Panc1 (cell line): ENCODE measurements around the gene ALKBH6. TPM values are rescaled to one million over a fixed set of nuclear protein-coding genes. Genes with fewer than 3 reads are reported as not detected.

Source experiments
- ATAC-seq: fragments of 200-7000 bp; cut with Tn5 transposase; 2 replicates; pipeline ENCODE4 v1.9.1; 2020; ENCODE audit warnings: mild to moderate bottlenecking, moderate library complexity
- BruUV-seq: library from RNA; stranded (reverse); fragments of 400-500 nt; replicated peaks from 2 replicates; lab custom pipeline; 2021; lab: Mats Ljungman, UMichigan
- CTCF ChIA-PET: fragments of 300-600 bp; sonication (Branson Sonifier 250); formaldehyde crosslinking; loops from one replicate; lab custom pipeline; 2022; ENCODE audit warnings: antibody characterized with exemption; lab: Charles Lee
- POLR2A ChIA-PET: fragments of 300-600 bp; sonication (Branson Sonifier 250); formaldehyde crosslinking; loops from one replicate; lab custom pipeline; 2022; ENCODE audit warnings: antibody characterized with exemption; lab: Charles Lee
- DNase-seq: peaks from one replicate; pipeline ENCODE4 v3.0.0-alpha.2; 2010; ENCODE audit warnings: low read depth, low spot score
- H3K27ac ChIP-seq: 2 replicates; pipeline ENCODE4 v1.5.1; 2011; ENCODE audit warnings: mild to moderate bottlenecking, low read length, inconsistent platforms
- H3K27me3 ChIP-seq: fragments of 200-500 bp; sonication (Bioruptor generic); 2 replicates; pipeline ENCODE4 v1.6.0; 2014; ENCODE audit warnings: low read length, inconsistent platforms; ENCODE audit not compliant: control insufficient read depth, insufficient read depth
- H3K36me3 ChIP-seq: fragments of 200-500 bp; sonication (Bioruptor generic); 2 replicates; pipeline ENCODE4 v1.5.1; 2014; ENCODE audit warnings: inconsistent platforms, mild to moderate bottlenecking, low read length, moderate library complexity; ENCODE audit not compliant: control insufficient read depth, insufficient read depth
- H3K4me1 ChIP-seq: 2 replicates; pipeline ENCODE4 v1.5.1; 2011; ENCODE audit warnings: inconsistent platforms, mild to moderate bottlenecking, low read length, moderate library complexity; ENCODE audit not compliant: control insufficient read depth, insufficient read depth
- H3K4me3 ChIP-seq, 2 experiments: 2 replicates each; pipeline ENCODE4 v1.5.1; 2011 to 2012; ENCODE audit warnings: low read depth in 2 of 2, low read length in 2 of 2, mild to moderate bottlenecking in 2 of 2, inconsistent platforms in 1 of 2, moderate library complexity in 1 of 2
- H3K9me3 ChIP-seq: fragments of 200-500 bp; sonication (Bioruptor generic); 2 replicates; pipeline ENCODE4 v1.5.1; 2014; ENCODE audit warnings: low read depth, mild to moderate bottlenecking, inconsistent platforms, low read length, moderate library complexity; ENCODE audit not compliant: control insufficient read depth, insufficient read depth
- POLR2AphosphoS5 ChIP-seq: IDR thresholded peaks from 2 replicates; pipeline ENCODE4 v1.6.1; 2012; ENCODE audit warnings: mild to moderate bottlenecking, low read depth, low read length, moderate library complexity
- SIN3A ChIP-seq: IDR thresholded peaks from 2 replicates; pipeline ENCODE4 v1.6.1; 2012; ENCODE audit warnings: low read depth, mild to moderate bottlenecking, low read length, moderate library complexity, borderline replicate concordance; ENCODE audit not compliant: insufficient read depth
- TCF7L2 ChIP-seq: IDR thresholded peaks from 2 replicates; pipeline ENCODE4 v1.6.1; 2011; ENCODE audit warnings: mild to moderate bottlenecking, low read depth, low read length, inconsistent platforms
- in situ Hi-C: cut with HindIII; loops from 2 replicates; pipeline ENCODE4 v1.10.0; 2016; ENCODE audit warnings: low sequenced_read_pairs, low pct_unique_long_range_greater_than_20kb
- intact Hi-C: fragments of 100-400 bp; cut with micrococcal nuclease; formaldehyde crosslinking; loops from one replicate; pipeline ENCODE4 v1.10.0; 2022; ENCODE audit not compliant: unreplicated experiment
- total RNA-seq: library from RNA; stranded (reverse); gene quantifications from one replicate; pipeline ENCODE4 v1.2.1, GENCODE V29; 2021; ENCODE audit not compliant: unreplicated experiment
- TF ChIP-seq, protein P1 (sequence below): fragments of 450-650 bp; IDR thresholded peaks from 2 replicates; pipeline ENCODE4 v1.5.1; 2017; ENCODE audit warnings: mild to moderate bottlenecking
- TF ChIP-seq, protein P2 (sequence below), 2 experiments: IDR thresholded peaks; 2 replicates each; pipeline ENCODE4 v1.6.1; 2011 to 2012; ENCODE audit warnings: low read depth in 2 of 2, control low read depth in 1 of 2, low read length in 1 of 2, mild to moderate bottlenecking in 1 of 2, moderate library complexity in 1 of 2; ENCODE audit not compliant: insufficient read depth in 1 of 2

The ALKBH6 gene
- total RNA-seq, 1 experiment from 2014 or later: 44.8 TPM

DNA sequence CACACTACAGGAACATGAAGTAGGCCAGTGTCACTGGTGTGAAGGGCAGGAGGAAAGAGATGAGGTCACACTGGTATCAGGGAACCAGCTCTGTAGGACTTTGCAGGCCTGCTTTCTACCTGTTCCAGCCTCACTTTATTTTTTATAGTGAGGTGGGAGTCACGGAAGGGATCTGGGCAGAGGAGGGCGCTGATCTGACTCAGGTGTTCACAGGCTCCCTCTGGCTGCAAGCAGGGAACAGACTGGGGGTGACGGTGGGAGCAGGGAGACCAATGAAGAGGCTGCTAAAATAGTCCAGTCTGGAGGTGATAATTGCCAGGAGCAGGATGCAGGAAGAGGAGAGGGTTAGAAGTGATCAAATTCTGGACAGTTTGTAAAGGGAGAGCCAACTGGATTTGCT lies 37.2 kb upstream of the ALKBH6 start:
- ChIA-PET CTCF (no interaction called here), POLR2A (no interaction called here)
- in situ Hi-C loops: no loop called here
- Histone ChIP-seq H3K4me3 (no peak overlapping the region), H3K9me3 (no peaks in the 10 kb centered on the region), H3K4me1 (peaks cover under 1% of the 10 kb centered on the region), H3K27me3 (no peaks in the 10 kb centered on the region), H3K27ac (no peak overlapping the region), H3K36me3 (no peaks in the 10 kb centered on the region)
- intact Hi-C loops: no loop called here
- no peak for ATAC-seq
- no peak for DNase-seq
- BruUV-seq: no TSS peak
- no peak for TF ChIP-seq SIN3A
- TF ChIP-seq, protein P1, sequence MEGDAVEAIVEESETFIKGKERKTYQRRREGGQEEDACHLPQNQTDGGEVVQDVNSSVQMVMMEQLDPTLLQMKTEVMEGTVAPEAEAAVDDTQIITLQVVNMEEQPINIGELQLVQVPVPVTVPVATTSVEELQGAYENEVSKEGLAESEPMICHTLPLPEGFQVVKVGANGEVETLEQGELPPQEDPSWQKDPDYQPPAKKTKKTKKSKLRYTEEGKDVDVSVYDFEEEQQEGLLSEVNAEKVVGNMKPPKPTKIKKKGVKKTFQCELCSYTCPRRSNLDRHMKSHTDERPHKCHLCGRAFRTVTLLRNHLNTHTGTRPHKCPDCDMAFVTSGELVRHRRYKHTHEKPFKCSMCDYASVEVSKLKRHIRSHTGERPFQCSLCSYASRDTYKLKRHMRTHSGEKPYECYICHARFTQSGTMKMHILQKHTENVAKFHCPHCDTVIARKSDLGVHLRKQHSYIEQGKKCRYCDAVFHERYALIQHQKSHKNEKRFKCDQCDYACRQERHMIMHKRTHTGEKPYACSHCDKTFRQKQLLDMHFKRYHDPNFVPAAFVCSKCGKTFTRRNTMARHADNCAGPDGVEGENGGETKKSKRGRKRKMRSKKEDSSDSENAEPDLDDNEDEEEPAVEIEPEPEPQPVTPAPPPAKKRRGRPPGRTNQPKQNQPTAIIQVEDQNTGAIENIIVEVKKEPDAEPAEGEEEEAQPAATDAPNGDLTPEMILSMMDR: peak; percentile 78

DNA sequence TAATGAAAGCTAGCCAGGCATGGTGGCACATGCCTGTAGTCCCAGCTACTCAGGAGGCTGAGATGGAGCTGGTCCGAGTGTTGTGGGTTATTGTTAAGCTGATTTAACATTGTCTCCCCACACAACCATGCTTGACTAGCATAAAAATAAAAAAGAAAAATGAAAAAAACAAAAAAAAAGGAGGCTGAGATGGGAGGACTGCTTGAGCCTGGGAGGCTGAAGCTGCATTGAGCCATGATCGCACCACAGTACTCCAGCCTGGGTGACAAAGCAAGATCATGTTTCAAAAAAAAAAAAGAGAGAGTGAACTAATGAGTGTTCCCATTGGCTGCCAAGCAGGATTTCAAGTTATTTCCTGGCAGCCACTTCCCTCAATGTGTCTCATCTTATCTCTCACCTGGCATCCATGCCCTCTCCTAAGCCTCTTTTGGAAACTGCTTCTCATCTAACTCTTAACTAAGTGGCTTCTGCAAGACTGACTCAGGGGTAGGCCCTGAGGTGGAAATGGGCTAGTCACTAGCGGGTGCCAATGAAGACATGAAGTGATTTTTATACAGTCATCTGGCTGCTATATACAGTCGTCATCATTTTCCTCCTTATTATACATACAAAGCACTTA lies 35.2 kb upstream of the ALKBH6 start:
- no TSS peak for BruUV-seq
- Histone ChIP-seq H3K4me1 (no peaks in the 10 kb centered on the region), H3K4me3 (no peak overlapping the region), H3K27me3 (no peaks in the 10 kb centered on the region), H3K36me3 (no peaks in the 10 kb centered on the region), H3K27ac (no peak overlapping the region), H3K9me3 (no peaks in the 10 kb centered on the region)
- CTCF ChIA-PET: interaction anchor here (0.6 kb wide), 1 partner anchor 255 kb away, joined by 4 read pairs; no protein-coding TSS in a partner anchor
- in situ Hi-C loops (no loop called here), intact Hi-C loops (no loop called here)
- TF ChIP-seq SIN3A (no peak), POLR2AphosphoS5 (no peak), TCF7L2 (no peak)
- TF ChIP-seq, protein P2, sequence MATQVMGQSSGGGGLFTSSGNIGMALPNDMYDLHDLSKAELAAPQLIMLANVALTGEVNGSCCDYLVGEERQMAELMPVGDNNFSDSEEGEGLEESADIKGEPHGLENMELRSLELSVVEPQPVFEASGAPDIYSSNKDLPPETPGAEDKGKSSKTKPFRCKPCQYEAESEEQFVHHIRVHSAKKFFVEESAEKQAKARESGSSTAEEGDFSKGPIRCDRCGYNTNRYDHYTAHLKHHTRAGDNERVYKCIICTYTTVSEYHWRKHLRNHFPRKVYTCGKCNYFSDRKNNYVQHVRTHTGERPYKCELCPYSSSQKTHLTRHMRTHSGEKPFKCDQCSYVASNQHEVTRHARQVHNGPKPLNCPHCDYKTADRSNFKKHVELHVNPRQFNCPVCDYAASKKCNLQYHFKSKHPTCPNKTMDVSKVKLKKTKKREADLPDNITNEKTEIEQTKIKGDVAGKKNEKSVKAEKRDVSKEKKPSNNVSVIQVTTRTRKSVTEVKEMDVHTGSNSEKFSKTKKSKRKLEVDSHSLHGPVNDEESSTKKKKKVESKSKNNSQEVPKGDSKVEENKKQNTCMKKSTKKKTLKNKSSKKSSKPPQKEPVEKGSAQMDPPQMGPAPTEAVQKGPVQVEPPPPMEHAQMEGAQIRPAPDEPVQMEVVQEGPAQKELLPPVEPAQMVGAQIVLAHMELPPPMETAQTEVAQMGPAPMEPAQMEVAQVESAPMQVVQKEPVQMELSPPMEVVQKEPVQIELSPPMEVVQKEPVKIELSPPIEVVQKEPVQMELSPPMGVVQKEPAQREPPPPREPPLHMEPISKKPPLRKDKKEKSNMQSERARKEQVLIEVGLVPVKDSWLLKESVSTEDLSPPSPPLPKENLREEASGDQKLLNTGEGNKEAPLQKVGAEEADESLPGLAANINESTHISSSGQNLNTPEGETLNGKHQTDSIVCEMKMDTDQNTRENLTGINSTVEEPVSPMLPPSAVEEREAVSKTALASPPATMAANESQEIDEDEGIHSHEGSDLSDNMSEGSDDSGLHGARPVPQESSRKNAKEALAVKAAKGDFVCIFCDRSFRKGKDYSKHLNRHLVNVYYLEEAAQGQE (IDR thresholded peaks at IDR 0.05; ENCODE audit: insufficient read depth in 1 of 2, low read depth in 2 of 2, low read length in 1 of 2): no peak
- TF ChIP-seq, protein P1: no peak
- DNase-seq (no peak), ATAC-seq (no peak)
- POLR2A ChIA-PET: interaction anchor here (0.7 kb wide), 1 partner anchor 64 kb away, joined by 4 read pairs; no protein-coding TSS in a partner anchor
